Measurements from ENCODE around the gene CNTNAP5. TPM values are rescaled to one million over a fixed set of nuclear protein-coding genes. Genes with fewer than 3 reads are reported as not detected.

CNTNAP5 gene
- total RNA-seq, 1 donor from 2014 or later = not detected

GRCh38 chr2:124796647-124797046 lies 771.6 kb downstream of the CNTNAP5 start:
- Mint-ChIP-seq H3K27ac (no peak overlapping the region), H3K4me3 (ENCODE audit: low read depth) (no peak overlapping the region), H3K36me3 (ENCODE audit: low read depth) (no peaks in the 10 kb centered on the region), H3K27me3 (ENCODE audit: low read depth) (no peaks in the 10 kb centered on the region), H3K4me1 (ENCODE audit: low read depth) (no peaks in the 10 kb centered on the region), H3K9me3 (peaks cover 4% of the 10 kb centered on the region)
- intact Hi-C loops (cut with micrococcal nuclease) = no loop called here
- no peak for DNase-seq (ENCODE audit: low spot score)

- DNase-seq (ENCODE audit: low spot score) = no peak
- Mint-ChIP-seq H3K27ac (no peak overlapping the region), H3K9me3 (peaks cover 4% of the 10 kb centered on the region), H3K4me3 (ENCODE audit: low read depth) (no peak overlapping the region), H3K36me3 (ENCODE audit: low read depth) (no peaks in the 10 kb centered on the region), H3K27me3 (ENCODE audit: low read depth) (no peaks in the 10 kb centered on the region), H3K4me1 (ENCODE audit: low read depth) (no peaks in the 10 kb centered on the region)
- intact Hi-C loops (cut with micrococcal nuclease) = no loop called here
Observed at GRCh38 chr2:124797049-124797448, 772.0 kb downstream of the CNTNAP5 start.

GRCh38 chr2:124798551-124798950 lies 773.5 kb downstream of the CNTNAP5 start:
- H3K9me3 Mint-ChIP-seq = peaks cover 4% of the 10 kb centered on the region
- H3K4me1 Mint-ChIP-seq (ENCODE audit: low read depth) = no peaks in the 10 kb centered on the region
- no peak overlapping the region for H3K27ac Mint-ChIP-seq
- no peak overlapping the region for H3K4me3 Mint-ChIP-seq (ENCODE audit: low read depth)
- H3K36me3 Mint-ChIP-seq (ENCODE audit: low read depth) = no peaks in the 10 kb centered on the region
- intact Hi-C loops (cut with micrococcal nuclease) = no loop called here
- DNase-seq (ENCODE audit: low spot score) = no peak
- no peaks in the 10 kb centered on the region for H3K27me3 Mint-ChIP-seq (ENCODE audit: low read depth)

DNA sequence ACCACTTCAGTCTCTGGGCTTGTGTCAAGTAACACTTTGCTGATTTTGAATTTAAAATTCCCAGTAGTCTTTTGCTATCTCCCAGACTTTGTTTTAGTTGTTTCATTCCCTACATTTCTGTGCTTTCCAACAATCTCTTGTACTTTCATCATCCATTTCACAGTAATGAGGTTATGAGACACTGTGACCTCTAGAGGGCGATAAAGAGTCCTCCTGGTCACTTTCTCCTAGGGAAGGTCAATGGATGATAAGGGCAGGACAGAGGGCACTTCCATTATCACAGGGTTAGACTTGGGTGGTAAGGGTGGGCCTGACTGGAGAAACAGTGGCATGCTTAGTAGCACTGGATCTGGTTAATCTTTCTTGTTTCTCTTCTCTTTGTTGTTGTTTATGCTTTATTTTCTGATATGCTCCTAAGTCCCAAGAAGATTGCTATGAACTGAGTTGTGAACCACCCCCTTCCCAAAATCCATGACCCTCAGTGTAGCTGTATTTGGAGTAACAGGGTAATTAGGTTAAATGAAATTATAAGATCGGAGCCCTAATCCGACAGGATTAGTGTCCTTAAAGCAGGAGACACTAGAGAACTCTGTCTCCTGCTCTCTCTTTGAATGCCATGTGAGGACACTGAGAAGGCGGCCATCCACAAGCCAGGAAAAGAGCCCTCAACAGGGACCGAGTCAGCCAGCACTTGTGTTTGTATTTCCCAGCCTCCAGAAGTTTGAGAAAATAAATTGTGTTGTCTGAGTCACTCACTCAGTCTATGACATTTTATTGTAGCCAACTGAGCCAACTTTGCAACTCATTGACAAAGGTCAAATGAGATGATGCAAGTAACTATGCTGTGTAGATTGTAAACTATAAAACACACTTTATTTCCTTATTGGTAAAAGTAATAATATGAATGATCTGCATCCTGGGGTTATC lies 779.2 kb downstream of the CNTNAP5 start:
- Mint-ChIP-seq H3K36me3 (ENCODE audit: low read depth) (no peaks in the 10 kb centered on the region), H3K27me3 (ENCODE audit: low read depth) (no peaks in the 10 kb centered on the region), H3K9me3 (no peaks in the 10 kb centered on the region), H3K27ac (no peak overlapping the region), H3K4me3 (ENCODE audit: low read depth) (no peak overlapping the region), H3K4me1 (ENCODE audit: low read depth) (no peaks in the 10 kb centered on the region)
- intact Hi-C loops (cut with micrococcal nuclease) = no loop called here
- no peak for DNase-seq (ENCODE audit: low spot score)

DNA sequence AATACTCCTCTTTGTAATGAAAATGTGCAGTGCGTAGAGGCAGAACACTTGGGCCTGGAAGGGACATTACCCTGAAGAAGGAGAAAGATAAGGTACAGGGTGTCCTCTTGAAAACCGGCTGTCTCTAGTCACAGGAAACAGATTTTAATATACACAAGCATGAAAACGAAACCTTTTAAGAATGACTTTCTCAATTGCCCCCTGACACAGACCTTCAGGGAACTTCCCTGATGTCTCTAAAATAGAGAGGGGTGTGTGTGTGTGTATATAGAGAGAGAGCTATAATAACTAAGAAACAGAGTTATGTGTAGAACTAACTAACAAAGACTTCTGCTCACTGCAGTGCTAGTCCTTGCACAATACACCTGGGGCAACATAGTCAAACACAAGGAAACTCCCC lies 780.0 kb downstream of the CNTNAP5 start:
- Mint-ChIP-seq H3K27ac (no peak overlapping the region), H3K4me1 (ENCODE audit: low read depth) (no peaks in the 10 kb centered on the region), H3K4me3 (ENCODE audit: low read depth) (no peak overlapping the region), H3K9me3 (no peaks in the 10 kb centered on the region), H3K36me3 (ENCODE audit: low read depth) (no peaks in the 10 kb centered on the region), H3K27me3 (ENCODE audit: low read depth) (no peaks in the 10 kb centered on the region)
- intact Hi-C loops (cut with micrococcal nuclease) = no loop called here
- DNase-seq (ENCODE audit: low spot score) = no peak

DNA sequence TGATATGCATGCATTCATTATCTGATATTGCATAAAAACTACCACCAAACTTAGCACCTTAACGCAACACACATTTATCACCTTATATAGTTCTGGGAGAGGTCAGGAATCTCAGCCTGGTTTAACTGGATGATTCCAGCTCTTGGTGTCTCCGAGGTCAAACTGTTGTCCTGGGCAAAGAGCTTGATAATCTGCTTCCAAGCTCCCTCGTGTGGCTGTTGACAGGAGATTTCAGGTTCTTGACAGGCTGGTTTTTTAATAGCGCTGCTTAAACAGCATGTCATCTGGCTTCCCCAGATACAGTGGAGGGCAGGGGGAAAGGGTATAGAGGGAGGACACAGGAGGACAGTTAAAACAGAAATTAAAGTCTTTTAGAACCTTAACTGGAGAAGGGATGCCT lies 785.0 kb downstream of the CNTNAP5 start:
- intact Hi-C loops (cut with micrococcal nuclease) = no loop called here
- Mint-ChIP-seq H3K27me3 (ENCODE audit: low read depth) (no peaks in the 10 kb centered on the region), H3K9me3 (peaks cover 9% of the 10 kb centered on the region), H3K27ac (no peak overlapping the region), H3K4me1 (ENCODE audit: low read depth) (no peaks in the 10 kb centered on the region), H3K4me3 (ENCODE audit: low read depth) (no peak overlapping the region), H3K36me3 (ENCODE audit: low read depth) (no peaks in the 10 kb centered on the region)
- DNase-seq (ENCODE audit: low spot score) = no peak

GRCh38 chr2:124814968-124815745 lies 790.1 kb downstream of the CNTNAP5 start:
- intact Hi-C loops (cut with micrococcal nuclease) = no loop called here
- H3K36me3 Mint-ChIP-seq (ENCODE audit: low read depth) = no peaks in the 10 kb centered on the region
- no peaks in the 10 kb centered on the region for H3K4me1 Mint-ChIP-seq (ENCODE audit: low read depth)
- no peaks in the 10 kb centered on the region for H3K27me3 Mint-ChIP-seq (ENCODE audit: low read depth)
- no peak for DNase-seq (ENCODE audit: low spot score)
- no peak overlapping the region for H3K4me3 Mint-ChIP-seq (ENCODE audit: low read depth)
- H3K27ac Mint-ChIP-seq = no peak overlapping the region
- peaks cover 9% of the 10 kb centered on the region for H3K9me3 Mint-ChIP-seq

- Mint-ChIP-seq H3K36me3 (ENCODE audit: low read depth) (no peaks in the 10 kb centered on the region), H3K27ac (no peak overlapping the region), H3K9me3 (peaks cover 9% of the 10 kb centered on the region), H3K27me3 (ENCODE audit: low read depth) (no peaks in the 10 kb centered on the region), H3K4me1 (ENCODE audit: low read depth) (no peaks in the 10 kb centered on the region), H3K4me3 (ENCODE audit: low read depth) (no peak overlapping the region)
- no peak for DNase-seq (ENCODE audit: low spot score)
- intact Hi-C loops (cut with micrococcal nuclease) = no loop called here
Observed at GRCh38 chr2:124816007-124816406, 790.9 kb downstream of the CNTNAP5 start.

- Mint-ChIP-seq H3K27ac (no peak overlapping the region), H3K4me3 (ENCODE audit: low read depth) (no peak overlapping the region), H3K9me3 (peaks cover 8% of the 10 kb centered on the region), H3K4me1 (ENCODE audit: low read depth) (no peaks in the 10 kb centered on the region), H3K36me3 (ENCODE audit: low read depth) (no peaks in the 10 kb centered on the region), H3K27me3 (ENCODE audit: low read depth) (no peaks in the 10 kb centered on the region)
- no peak for DNase-seq (ENCODE audit: low spot score)
- intact Hi-C loops (cut with micrococcal nuclease) = no loop called here
Observed at GRCh38 chr2:124822516-124822915, 797.4 kb downstream of the CNTNAP5 start.

- peaks cover 17% of the 10 kb centered on the region for H3K9me3 Mint-ChIP-seq
- DNase-seq (ENCODE audit: low spot score) = no peak
- no peak overlapping the region for H3K27ac Mint-ChIP-seq
- intact Hi-C loops (cut with micrococcal nuclease) = no loop called here
- no peaks in the 10 kb centered on the region for H3K4me1 Mint-ChIP-seq (ENCODE audit: low read depth)
- H3K4me3 Mint-ChIP-seq (ENCODE audit: low read depth) = no peak overlapping the region
- H3K36me3 Mint-ChIP-seq (ENCODE audit: low read depth) = no peaks in the 10 kb centered on the region
- H3K27me3 Mint-ChIP-seq (ENCODE audit: low read depth) = no peaks in the 10 kb centered on the region
Observed at GRCh38 chr2:124824441-124824840, 799.4 kb downstream of the CNTNAP5 start.

DNA sequence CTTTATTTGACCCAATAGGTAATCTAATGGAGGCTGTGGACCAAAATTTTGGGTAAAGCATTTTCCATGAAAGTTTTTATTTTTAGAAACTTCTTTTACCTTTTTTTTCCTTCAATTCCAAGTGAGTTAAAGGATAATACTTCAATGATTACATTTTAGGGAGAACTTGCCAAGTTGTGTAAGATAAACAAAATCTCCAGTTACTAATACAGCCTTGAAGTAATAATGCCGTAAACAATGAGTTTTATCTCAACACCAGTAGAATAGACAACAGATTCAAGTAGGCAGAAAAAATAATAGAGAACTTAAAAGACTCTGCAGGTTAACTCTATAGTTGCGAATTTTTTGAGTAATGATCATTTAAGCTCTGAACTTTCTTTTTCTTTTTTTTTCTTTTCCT lies 807.4 kb downstream of the CNTNAP5 start:
- intact Hi-C loops (cut with micrococcal nuclease) = no loop called here
- Mint-ChIP-seq H3K36me3 (ENCODE audit: low read depth) (no peaks in the 10 kb centered on the region), H3K4me3 (ENCODE audit: low read depth) (no peak overlapping the region), H3K4me1 (ENCODE audit: low read depth) (no peaks in the 10 kb centered on the region), H3K9me3 (peaks cover 16% of the 10 kb centered on the region), H3K27me3 (ENCODE audit: low read depth) (no peaks in the 10 kb centered on the region), H3K27ac (no peak overlapping the region)
- no peak for DNase-seq (ENCODE audit: low spot score)

DNA sequence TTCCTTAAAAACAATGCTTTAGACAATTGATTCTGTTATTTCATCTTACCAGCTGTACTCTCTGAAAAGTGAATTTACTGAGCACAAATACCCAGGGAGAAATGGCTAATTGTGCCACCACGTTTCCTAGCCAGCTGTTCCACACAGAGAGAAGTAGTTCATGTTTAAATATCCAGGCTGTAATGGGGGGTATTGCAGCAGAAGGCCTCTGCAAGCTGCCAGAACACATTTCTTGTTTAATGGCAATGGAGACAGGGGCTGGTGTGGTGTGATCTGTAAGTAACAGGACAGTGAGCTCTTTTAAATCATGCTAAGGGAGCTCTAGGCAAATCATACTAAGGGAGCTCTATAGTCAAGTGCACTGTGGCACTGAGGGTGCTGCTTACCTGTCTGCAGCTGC lies 809.2 kb downstream of the CNTNAP5 start:
- Mint-ChIP-seq H3K27ac (no peak overlapping the region), H3K9me3 (peaks cover 16% of the 10 kb centered on the region), H3K36me3 (ENCODE audit: low read depth) (no peaks in the 10 kb centered on the region), H3K4me3 (ENCODE audit: low read depth) (no peak overlapping the region), H3K27me3 (ENCODE audit: low read depth) (no peaks in the 10 kb centered on the region), H3K4me1 (ENCODE audit: low read depth) (no peaks in the 10 kb centered on the region)
- DNase-seq (ENCODE audit: low spot score) = no peak
- intact Hi-C loops (cut with micrococcal nuclease) = no loop called here

GRCh38 chr2:124835331-124835730 lies 810.2 kb downstream of the CNTNAP5 start:
- no peaks in the 10 kb centered on the region for H3K36me3 Mint-ChIP-seq (ENCODE audit: low read depth)
- no peak overlapping the region for H3K4me3 Mint-ChIP-seq (ENCODE audit: low read depth)
- intact Hi-C loops (cut with micrococcal nuclease) = no loop called here
- no peak for DNase-seq (ENCODE audit: low spot score)
- H3K4me1 Mint-ChIP-seq (ENCODE audit: low read depth) = no peaks in the 10 kb centered on the region
- peaks cover 24% of the 10 kb centered on the region for H3K9me3 Mint-ChIP-seq
- no peaks in the 10 kb centered on the region for H3K27me3 Mint-ChIP-seq (ENCODE audit: low read depth)
- no peak overlapping the region for H3K27ac Mint-ChIP-seq
